Measurements from ENCODE around the gene ELFN2. TPM values are rescaled to one million over a fixed set of nuclear protein-coding genes. Genes with fewer than 3 reads are reported as not detected.

The ELFN2 gene
- total and polyA plus RNA-seq, 2 experiments from 2014 or later: 0.48 to 1.1 TPM

DNA sequence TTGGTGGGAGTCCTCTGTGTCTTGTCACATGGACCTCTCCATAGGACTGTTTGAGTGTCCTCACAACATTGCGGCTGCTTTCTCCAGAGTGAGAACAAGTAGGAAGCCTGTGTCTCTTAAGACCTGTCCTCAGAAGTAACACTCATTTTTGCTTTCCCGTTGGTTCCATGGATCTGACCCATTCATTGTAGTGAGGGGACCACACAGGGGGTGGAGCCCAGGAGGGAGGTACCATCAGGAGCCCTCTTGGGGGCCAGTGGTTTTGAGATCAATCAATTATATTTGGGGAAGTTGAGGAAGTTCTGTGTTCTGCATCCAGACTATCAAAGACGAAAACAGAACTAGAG lies 5.4 kb upstream of the ELFN2 start:
- Histone ChIP-seq H3F3A (ENCODE audit: insufficient read depth) (peaks cover 19% of the 10 kb centered on the region), H3K36me3 (ENCODE audit: low read depth) (no peaks in the 10 kb centered on the region), H3K4me2 (ENCODE audit: unreplicated experiment) (no peak overlapping the region), H3K79me2 (ENCODE audit: insufficient read depth) (no peaks in the 10 kb centered on the region), H2AFZ (no peak overlapping the region), H3K9me2 (ENCODE audit: insufficient read depth) (no peaks in the 10 kb centered on the region), H4K20me1 (ENCODE audit: insufficient read depth) (no peaks in the 10 kb centered on the region), H3K9ac (no peak overlapping the region), H3K27me3 (replicated peaks; ENCODE audit: insufficient read depth) (no peaks in the 10 kb centered on the region), H3K9me3 (ENCODE audit: low read depth) (no peaks in the 10 kb centered on the region), H3K4me1 (ENCODE audit: insufficient read depth) (peaks cover 12% of the 10 kb centered on the region), H3K4me3 (no peak overlapping the region), H3K27ac (peak overlapping the region; percentile 58)
- TF ChIP-seq EZH2phosphoT487 (IDR thresholded peaks at IDR 0.05; ENCODE audit: insufficient read depth, low read depth): no peak
- no peak for TF ChIP-seq EZH2 (IDR thresholded peaks at IDR 0.05; ENCODE audit: insufficient read depth, poor library complexity, severe bottlenecking)
- WGBS, 2 experiments (ENCODE audit: low coverage in 1 of 2, low lambda C conversion rate in 2 of 2, missing lambda C conversion rate in 2 of 2): 74 to 84% methylated on average over 3 of the region's 3 CpGs
- no peak for DNase-seq
- in situ Hi-C loops (cut with MboI): no loop called here

DNA sequence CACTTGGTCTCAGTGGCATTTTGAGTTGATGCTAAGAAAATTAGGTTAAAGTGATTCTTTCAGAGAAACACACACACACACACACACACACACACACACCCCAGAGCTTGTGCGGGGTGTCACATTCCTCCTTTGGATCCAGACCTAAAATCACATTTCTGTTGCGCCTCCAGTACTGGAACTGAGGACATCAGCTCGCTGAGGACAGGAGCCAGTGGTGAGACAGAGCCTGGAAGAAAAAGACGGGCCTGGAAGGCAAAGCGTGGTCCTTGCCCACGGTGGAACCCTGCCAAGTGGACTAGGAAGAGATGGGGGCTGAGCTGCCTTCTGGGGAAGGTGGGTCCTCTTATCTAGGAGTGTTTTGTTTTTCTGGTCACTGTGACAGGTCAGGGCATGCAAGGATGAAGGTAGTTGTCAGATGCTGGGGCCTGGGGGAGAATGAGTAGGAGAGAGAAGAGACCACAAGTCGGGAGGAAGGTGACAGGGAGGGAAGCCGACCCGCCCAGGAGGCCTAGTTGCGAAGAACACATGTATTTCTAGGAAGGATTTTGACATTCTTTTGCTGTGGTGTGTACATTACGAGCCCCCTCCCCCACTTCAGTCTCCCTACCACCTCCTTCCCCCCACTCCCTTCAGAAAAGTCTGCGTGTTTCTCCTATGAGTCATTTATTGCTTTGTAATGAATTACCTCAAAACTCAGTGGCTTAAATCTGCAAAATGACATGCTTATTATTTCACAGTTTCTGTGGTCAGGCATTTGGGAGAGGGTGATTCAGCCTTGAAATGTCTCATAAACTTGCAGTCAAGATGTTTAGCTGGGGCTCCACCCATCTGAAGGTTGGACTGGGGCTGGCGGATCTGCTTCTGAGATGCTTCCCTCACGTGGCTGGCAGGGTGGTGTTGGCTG lies 4.8 kb upstream of the ELFN2 start:
- H3K4me2 ChIP-seq (ENCODE audit: unreplicated experiment): peak overlapping the region; percentile 22
- peaks cover 19% of the 10 kb centered on the region for H3F3A ChIP-seq (ENCODE audit: insufficient read depth)
- 23 to 28% methylated on average over 10 to 14 of the region's 14 CpGs for WGBS, 2 experiments (ENCODE audit: low coverage in 1 of 2, low lambda C conversion rate in 2 of 2, missing lambda C conversion rate in 2 of 2)
- H3K27me3 ChIP-seq (replicated peaks; ENCODE audit: insufficient read depth): no peaks in the 10 kb centered on the region
- no peak overlapping the region for H2AFZ ChIP-seq
- H3K4me1 ChIP-seq (ENCODE audit: insufficient read depth): peaks cover 12% of the 10 kb centered on the region
- no peaks in the 10 kb centered on the region for H4K20me1 ChIP-seq (ENCODE audit: insufficient read depth)
- H3K27ac ChIP-seq: peak overlapping the region; percentile 58
- no peak overlapping the region for H3K9ac ChIP-seq
- 0 out of 2 replicates have a peak overlapping the region, but pooled peaks have one; percentile 4 for H3K4me3 ChIP-seq
- H3K9me2 ChIP-seq (ENCODE audit: insufficient read depth): no peaks in the 10 kb centered on the region
- no peaks in the 10 kb centered on the region for H3K36me3 ChIP-seq (ENCODE audit: low read depth)
- DNase-seq: peak; percentile 95
- no peaks in the 10 kb centered on the region for H3K79me2 ChIP-seq (ENCODE audit: insufficient read depth)
- TF ChIP-seq EZH2 (IDR thresholded peaks at IDR 0.05; ENCODE audit: insufficient read depth, poor library complexity, severe bottlenecking) (no peak), EZH2phosphoT487 (IDR thresholded peaks at IDR 0.05; ENCODE audit: insufficient read depth, low read depth) (peak; percentile 83)
- no peaks in the 10 kb centered on the region for H3K9me3 ChIP-seq (ENCODE audit: low read depth)
- in situ Hi-C loops (cut with MboI): no loop called here

GRCh38 chr22:37431366-37431765 lies 4.1 kb upstream of the ELFN2 start:
- Histone ChIP-seq H3K27ac (peak overlapping the region; percentile 49), H2AFZ (no peak overlapping the region), H3F3A (ENCODE audit: insufficient read depth) (peaks cover 19% of the 10 kb centered on the region), H3K36me3 (ENCODE audit: low read depth) (no peaks in the 10 kb centered on the region), H3K4me2 (ENCODE audit: unreplicated experiment) (peak overlapping the region; percentile 22), H4K20me1 (ENCODE audit: insufficient read depth) (no peaks in the 10 kb centered on the region), H3K9ac (no peak overlapping the region), H3K79me2 (ENCODE audit: insufficient read depth) (no peaks in the 10 kb centered on the region), H3K9me2 (ENCODE audit: insufficient read depth) (no peaks in the 10 kb centered on the region), H3K27me3 (replicated peaks; ENCODE audit: insufficient read depth) (no peaks in the 10 kb centered on the region), H3K4me1 (ENCODE audit: insufficient read depth) (peaks cover 12% of the 10 kb centered on the region), H3K9me3 (ENCODE audit: low read depth) (no peaks in the 10 kb centered on the region), H3K4me3 (no peak overlapping the region)
- in situ Hi-C loops (cut with MboI): no loop called here
- TF ChIP-seq EZH2phosphoT487 (IDR thresholded peaks at IDR 0.05; ENCODE audit: insufficient read depth, low read depth): no peak
- TF ChIP-seq EZH2 (IDR thresholded peaks at IDR 0.05; ENCODE audit: insufficient read depth, poor library complexity, severe bottlenecking): no peak
- peak; percentile 17 for DNase-seq
- 69 to 75% methylated on average over 9 of the region's 9 CpGs for WGBS, 2 experiments (ENCODE audit: low coverage in 1 of 2, low lambda C conversion rate in 2 of 2, missing lambda C conversion rate in 2 of 2)

GRCh38 chr22:37430941-37431340 lies 3.7 kb upstream of the ELFN2 start:
- no peaks in the 10 kb centered on the region for H3K79me2 ChIP-seq (ENCODE audit: insufficient read depth)
- peaks cover 12% of the 10 kb centered on the region for H3K4me1 ChIP-seq (ENCODE audit: insufficient read depth)
- H3K9ac ChIP-seq: no peak overlapping the region
- H3K4me2 ChIP-seq (ENCODE audit: unreplicated experiment): no peak overlapping the region
- H3K27me3 ChIP-seq (replicated peaks; ENCODE audit: insufficient read depth): no peaks in the 10 kb centered on the region
- no peaks in the 10 kb centered on the region for H3K9me3 ChIP-seq (ENCODE audit: low read depth)
- TF ChIP-seq EZH2phosphoT487 (IDR thresholded peaks at IDR 0.05; ENCODE audit: insufficient read depth, low read depth) (no peak), EZH2 (IDR thresholded peaks at IDR 0.05; ENCODE audit: insufficient read depth, poor library complexity, severe bottlenecking) (no peak)
- no peaks in the 10 kb centered on the region for H3K36me3 ChIP-seq (ENCODE audit: low read depth)
- peaks cover 19% of the 10 kb centered on the region for H3F3A ChIP-seq (ENCODE audit: insufficient read depth)
- no peaks in the 10 kb centered on the region for H3K9me2 ChIP-seq (ENCODE audit: insufficient read depth)
- no peak overlapping the region for H3K4me3 ChIP-seq
- WGBS, 2 experiments (ENCODE audit: low coverage in 1 of 2, low lambda C conversion rate in 2 of 2, missing lambda C conversion rate in 2 of 2): 65 to 76% methylated on average over 5 to 6 of the region's 6 CpGs
- in situ Hi-C loops (cut with MboI): no loop called here
- no peaks in the 10 kb centered on the region for H4K20me1 ChIP-seq (ENCODE audit: insufficient read depth)
- DNase-seq: no peak
- H2AFZ ChIP-seq: no peak overlapping the region
- no peak overlapping the region for H3K27ac ChIP-seq

Measured in GM23248 (cell line).